ENCODE data around the gene ALS2CL.

ALS2CL gene

GRCh38 chr3:46676601-46677410 lies 16.7 kb downstream of the ALS2CL start:
- no peak for DNase-seq (ENCODE audit: low read depth in 2 of 2)

DNA sequence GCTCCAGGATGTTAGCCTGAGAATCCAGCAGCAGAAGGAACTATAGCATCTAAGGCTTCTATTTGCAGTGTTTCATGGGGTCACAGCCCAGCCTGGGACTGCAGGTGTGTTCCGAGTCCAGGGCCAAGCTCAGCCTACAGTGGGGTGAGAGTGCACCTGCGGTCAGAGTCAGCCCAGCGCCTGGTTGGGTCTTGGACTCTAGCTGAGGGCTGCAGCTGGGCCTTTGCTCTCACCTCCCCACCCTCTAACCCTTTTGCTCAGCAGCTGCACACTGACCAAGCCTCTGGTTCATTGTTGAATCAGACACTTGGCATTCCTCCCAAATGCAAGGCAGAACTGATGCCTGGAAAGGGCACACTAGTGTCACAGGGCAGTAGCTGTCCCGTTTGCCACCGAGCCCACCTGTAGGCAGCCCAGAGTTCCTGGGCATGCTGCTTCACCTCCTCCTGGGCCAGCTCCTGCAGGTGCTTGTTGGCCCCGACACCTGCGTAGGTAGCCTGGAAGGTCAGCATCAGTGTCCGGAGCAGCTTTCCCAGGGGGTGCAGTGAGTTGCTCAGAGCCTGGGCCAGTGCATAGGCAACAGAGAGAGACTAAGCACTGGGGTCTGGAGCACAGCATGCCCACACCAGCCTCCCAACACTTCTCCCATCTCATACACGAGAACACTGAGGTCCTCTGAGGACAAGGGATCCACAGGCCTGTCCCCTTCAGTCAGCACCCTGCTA lies 17.5 kb downstream of the ALS2CL start:
- DNase-seq (ENCODE audit: low read depth in 2 of 2) = no peak

DNA sequence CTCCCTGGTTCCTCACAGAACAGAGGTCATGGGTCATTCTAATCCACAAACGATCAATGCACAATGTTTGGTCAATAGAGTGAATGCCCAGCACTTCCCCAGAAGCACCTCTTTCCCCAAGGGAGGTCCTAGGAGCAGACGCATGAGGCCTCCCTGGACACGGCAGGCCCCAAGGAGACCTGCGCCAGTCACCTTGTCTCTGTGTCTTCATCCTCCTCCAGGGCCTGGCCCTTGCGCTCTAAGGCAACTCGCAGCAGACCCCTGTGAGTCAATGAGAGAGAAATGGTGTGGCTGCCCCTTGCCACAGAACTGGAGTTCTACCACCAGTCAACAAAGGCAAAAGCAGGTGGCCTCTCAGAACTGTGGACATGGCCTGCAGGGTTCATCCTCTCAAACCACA lies 18.1 kb downstream of the ALS2CL start:
- no peak for DNase-seq (ENCODE audit: low read depth in 2 of 2)

DNA sequence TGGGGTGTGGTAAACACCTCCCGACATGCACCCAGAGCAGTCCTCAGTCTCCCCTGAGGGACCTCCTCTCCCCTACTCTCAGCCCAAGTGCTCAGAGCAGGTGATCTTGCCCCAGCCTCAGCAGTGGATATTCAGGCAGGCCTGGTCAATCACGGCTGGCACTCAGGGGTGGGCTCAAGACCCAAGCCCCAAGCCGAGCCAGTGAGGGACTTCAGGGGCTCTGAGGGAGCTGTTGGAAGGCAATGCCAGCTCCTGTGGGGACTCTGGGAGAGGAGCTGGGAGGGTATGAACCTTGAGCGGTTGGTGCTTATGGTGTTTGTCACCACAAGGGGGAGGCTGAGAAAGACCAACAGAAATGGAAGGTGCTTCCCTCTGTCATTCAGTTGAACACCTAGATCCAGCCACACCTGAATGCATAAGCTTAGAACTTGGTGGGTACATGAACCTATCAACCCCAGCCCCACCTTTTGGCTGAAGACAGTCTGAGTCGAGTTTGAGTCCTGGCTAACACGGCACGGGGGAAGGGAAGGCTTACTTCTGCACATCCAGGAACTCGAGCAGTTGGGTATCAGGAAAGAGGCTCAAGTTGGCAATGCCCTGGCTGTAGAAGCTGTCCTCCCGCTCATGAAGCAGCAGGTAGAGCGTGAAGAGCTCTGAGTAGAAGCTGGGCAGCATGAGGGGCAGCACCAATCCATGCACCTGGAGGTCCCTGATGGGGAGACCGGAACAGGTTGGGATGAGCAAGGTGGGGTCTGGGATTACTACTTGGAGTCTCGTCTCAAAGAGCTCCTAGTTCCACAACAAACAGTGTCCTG lies 19.2 kb downstream of the ALS2CL start:
- DNase-seq (ENCODE audit: low read depth in 2 of 2) = no peak

GRCh38 chr3:46673151-46674030 lies 20.1 kb downstream of the ALS2CL start:
- no peak for DNase-seq (ENCODE audit: low read depth in 2 of 2)

DNA sequence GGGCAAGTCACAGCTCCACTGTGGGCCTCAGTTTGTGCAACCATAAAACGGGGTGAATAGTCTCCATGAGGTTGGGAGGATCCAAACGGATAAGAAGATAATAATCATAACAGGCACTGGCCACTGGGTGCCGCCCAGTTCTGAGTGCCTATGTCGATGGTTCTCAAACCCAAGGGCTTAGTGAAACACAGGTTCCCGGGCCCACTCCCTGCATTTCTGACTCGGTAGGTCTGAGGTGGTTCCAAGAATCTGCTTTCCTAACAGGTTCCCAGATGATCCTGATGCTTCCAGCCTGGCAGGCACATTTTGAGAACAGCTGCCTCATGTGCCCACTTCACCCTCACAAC lies 21.2 kb downstream of the ALS2CL start:
- no peak for DNase-seq (ENCODE audit: low read depth in 2 of 2)

DNA sequence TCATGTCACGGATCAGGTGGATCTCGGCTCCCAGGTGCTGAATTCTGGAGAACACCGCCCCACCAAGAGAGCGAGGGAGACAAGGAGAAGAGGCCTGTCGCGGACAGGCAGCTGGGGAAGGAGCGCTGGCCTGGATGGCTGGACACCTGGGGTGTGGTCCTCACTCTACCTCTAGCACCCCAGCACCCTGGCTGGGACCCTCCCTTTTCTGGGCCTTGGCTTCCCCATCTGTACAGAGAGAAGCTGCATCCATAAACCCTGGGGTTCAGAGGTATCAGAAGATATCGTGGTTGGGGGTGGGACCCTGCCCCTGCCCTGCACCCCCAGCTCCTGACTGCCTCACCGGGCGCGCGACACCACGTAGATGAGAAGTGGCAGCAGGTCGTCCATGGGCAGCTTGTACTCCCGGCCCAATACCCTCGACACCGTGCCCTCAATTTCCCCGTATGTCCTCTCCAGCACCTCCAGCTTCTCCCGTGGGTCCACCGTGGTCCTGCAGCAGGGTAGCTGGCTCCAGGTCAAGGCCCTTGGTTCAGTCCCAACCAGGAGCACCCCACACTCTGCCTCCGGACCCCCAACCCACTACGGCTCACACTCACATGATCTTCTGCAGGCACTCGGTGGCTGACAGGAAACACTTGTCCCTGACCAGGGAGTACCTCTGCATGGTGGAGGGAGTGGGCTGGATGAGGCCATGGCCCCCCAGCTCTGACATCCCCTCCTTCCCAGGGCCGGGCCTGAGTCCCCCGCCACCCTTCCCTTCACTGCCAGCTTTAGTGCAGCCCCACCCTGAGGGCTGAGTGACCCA lies 21.7 kb downstream of the ALS2CL start:
- DNase-seq (ENCODE audit: low read depth in 2 of 2) = no peak

- no peak for DNase-seq (ENCODE audit: low read depth in 2 of 2)
These were observed 22.5 kb downstream of the ALS2CL start for GRCh38 chr3:46670891-46671427.

DNA sequence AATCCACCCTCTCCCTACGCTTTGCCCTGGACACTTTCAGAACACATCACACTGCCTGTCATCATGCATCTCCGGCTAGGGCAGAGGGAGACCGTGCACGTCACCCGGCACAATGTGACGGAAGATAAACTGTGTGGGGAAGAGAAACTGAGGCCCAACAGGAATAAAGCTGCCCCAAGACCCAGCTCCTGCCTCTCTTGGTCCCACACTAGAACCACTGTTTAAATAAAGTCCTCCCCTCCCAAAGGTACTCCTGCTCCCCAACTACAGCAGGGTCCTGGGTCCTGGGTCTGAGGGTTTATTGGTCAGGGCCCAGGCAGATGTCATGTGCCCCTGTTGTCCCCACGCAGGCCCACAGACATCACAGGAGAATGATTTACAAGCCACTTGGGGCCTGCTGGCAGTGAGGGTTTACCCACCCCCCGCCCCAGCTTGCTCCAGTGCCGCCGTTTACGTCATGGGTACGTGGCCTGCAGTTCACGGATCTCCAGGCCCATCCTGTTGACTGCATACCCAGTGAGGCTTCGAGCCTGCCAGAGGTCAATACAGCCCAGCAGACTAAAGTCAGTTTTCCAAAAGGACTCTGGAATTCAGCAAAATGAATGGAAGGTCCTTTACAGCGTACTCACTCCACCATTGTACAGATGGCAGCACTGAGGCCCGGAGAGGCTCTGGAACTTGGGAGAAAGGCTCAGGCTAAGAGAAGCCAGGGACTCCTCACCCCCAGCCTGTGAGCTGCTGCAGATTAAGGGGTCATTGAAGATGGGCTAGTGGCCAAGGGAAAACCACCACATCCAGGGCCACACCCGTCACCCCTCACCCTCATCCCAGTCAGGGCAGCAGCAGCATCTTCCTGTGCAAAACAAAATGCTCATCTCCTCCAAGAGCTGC lies 23.2 kb downstream of the ALS2CL start:
- no peak for DNase-seq (ENCODE audit: low read depth in 2 of 2)

- no peak for DNase-seq (ENCODE audit: low read depth in 2 of 2)
These were observed 24.1 kb downstream of the ALS2CL start for GRCh38 chr3:46669191-46669999.

DNA sequence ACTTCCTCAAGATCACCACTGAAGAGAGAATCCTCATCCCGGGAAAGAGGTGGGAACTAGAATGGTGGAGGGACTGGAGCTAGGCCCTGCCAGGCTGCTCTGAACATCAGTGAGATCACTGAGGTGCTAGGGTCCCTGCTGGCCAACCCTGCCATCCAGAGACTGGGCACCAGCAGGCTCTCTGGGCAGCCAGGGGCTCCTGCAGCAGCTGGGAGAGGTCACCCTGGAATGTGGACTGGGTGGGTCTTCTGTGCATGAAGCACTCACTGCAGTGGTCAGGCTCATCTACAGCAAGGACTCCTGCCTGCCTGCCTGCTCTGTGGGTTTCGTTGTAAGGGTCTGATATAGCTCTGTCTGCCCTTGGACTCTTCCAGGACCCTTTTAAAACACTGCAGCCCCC lies 24.9 kb downstream of the ALS2CL start:
- DNase-seq (ENCODE audit: low read depth in 2 of 2) = no peak

DNA sequence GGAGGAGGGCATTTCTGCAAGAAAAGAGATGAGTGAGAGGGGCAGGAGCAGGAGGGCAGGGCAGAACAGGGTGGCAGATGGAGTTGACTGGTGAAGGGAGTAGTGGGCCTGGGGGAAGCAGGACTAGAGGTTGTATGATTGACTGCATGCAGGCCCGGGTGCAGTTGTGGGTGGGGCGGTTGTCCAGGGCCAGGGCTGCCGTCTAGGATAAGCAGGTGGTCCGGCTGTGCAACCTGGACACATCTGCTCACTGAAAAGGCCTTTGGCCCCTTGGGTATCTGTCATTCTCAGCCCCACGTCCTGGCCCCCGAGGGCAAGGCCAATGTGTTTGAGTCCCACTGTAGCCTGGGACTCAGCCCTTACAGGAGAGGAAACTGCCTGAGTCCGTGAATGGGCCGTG lies 25.4 kb downstream of the ALS2CL start:
- no peak for DNase-seq (ENCODE audit: low read depth in 2 of 2)

- no peak for DNase-seq (ENCODE audit: low read depth in 2 of 2)
These were observed 25.8 kb downstream of the ALS2CL start for GRCh38 chr3:46667657-46668056.

DNA sequence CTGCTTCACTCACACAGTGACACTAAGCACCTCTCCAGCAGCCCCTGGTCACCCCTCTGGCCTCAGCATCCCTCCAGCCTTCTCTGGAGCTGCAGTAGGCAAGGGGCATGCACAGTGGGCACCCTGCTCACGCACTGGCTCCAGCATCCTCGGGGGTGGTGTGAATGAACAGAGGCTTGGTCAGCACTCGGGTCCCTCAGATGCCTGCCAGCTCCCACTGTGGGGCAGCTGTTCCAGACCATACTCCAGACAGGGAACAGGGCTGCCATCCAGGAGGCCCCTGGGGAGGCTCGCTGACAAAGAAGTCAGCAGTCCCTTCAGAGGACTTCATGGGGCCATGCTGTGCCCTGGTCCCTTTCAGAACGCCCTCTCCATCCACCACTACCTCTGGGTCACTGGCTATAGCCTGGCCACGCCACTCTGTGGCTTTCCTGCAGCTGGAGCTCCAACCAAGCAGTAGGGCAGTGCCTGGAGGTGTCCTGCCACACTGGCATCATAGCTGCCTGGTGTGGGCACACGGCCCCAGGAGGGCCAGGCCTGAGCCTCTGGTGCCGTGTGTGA lies 26.3 kb downstream of the ALS2CL start:
- DNase-seq (ENCODE audit: low read depth in 2 of 2) = no peak

DNA sequence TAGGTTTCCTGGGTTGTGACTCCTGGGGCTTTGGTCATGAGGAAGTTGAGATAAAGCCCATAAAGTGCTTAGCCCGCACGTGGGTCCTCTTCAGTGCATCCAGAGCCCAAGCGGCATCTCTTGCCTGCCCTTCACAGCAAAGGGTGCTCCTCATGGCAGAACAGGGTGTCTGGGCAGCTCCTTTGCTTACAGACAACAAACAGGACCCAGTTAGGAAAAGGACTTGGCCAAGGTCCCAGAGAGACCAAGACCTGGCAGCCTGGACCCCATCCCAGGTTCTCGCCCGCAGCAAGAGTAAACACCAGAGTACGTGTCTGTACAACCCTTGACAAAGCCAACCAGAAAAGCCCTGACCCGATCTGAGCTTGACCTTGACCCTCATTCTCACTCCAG lies 27.0 kb downstream of the ALS2CL start:
- no peak for DNase-seq (ENCODE audit: low read depth in 2 of 2)

GRCh38 chr3:46665763-46666452 lies 27.6 kb downstream of the ALS2CL start:
- DNase-seq (ENCODE audit: low read depth in 2 of 2) = no peak

DNA sequence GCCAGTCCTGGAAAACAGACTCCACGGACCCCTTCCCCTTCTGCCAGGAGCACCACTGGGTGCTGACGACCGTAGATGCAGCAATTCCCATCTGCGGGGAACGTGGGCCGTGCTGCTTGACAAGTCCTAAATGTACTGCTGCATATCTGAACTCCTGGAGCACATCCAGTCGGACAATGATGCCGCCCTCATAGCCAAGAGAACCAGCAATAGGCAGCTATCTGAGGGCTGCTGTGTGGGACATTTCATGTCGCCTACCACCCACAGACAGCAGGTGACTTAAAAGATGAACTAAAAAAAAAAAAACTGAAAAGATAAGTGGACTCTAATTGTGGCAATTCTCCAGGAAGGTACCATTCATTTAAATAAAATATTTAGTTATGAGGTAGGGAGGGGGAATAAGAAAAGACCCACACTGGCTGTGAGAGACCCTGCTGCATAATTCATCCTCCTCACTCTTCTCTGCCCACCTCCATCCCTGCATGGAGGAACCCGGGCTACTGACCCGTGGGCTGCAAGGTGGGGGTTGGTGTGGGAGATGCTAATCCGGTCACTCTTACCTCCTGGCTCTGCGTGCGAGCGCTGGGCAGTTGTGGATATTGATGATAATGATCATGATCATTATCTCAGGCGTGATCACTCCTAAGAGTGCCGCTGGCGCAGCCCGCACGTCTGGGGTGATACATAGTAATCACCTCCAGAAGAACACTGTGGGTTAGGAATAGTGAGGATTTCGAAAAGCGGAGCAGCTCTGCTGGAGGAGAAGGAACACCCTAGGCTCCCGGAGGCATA lies 28.3 kb downstream of the ALS2CL start:
- DNase-seq (ENCODE audit: low read depth in 2 of 2) = no peak
